GM11168 (cell line): ENCODE data around the gene SLC9A2.

Source experiments
- in situ Hi-C: fragments of 300-500 bp; cut with MboI; formaldehyde crosslinking; loops from one replicate; pipeline ENCODE4 v1.12.0; 2022; ENCODE audit warnings: low sequenced_read_pairs; ENCODE audit not compliant: unreplicated experiment

SLC9A2 gene

GRCh38 chr2:102667072-102667471 lies 47.7 kb downstream of the SLC9A2 start:
- in situ Hi-C loops = no loop called here

- in situ Hi-C loops = no loop called here
These were observed 48.8 kb downstream of the SLC9A2 start for GRCh38 chr2:102668171-102668570.

- in situ Hi-C loops = no loop called here
These were observed 50.0 kb downstream of the SLC9A2 start for GRCh38 chr2:102669401-102669800.

GRCh38 chr2:102672107-102672776 lies 52.9 kb downstream of the SLC9A2 start:
- in situ Hi-C loops = no loop called here

- in situ Hi-C loops = no loop called here
These were observed 55.0 kb downstream of the SLC9A2 start for GRCh38 chr2:102674370-102674769.

GRCh38 chr2:102674836-102675235 lies 55.5 kb downstream of the SLC9A2 start:
- in situ Hi-C loops = no loop called here

- in situ Hi-C loops = no loop called here
These were observed 58.2 kb downstream of the SLC9A2 start for GRCh38 chr2:102677244-102678215.

- in situ Hi-C loops = no loop called here
These were observed 59.1 kb downstream of the SLC9A2 start for GRCh38 chr2:102678442-102678841.

GRCh38 chr2:102686479-102687439 lies 67.4 kb downstream of the SLC9A2 start:
- in situ Hi-C loops = no loop called here

GRCh38 chr2:102690012-102690411 lies 70.7 kb downstream of the SLC9A2 start:
- in situ Hi-C loops = no loop called here

GRCh38 chr2:102696463-102696862 lies 77.1 kb downstream of the SLC9A2 start:
- in situ Hi-C loops = no loop called here

- in situ Hi-C loops = no loop called here
These were observed 79.2 kb downstream of the SLC9A2 start for GRCh38 chr2:102698369-102699111.

- in situ Hi-C loops = no loop called here
These were observed 84.0 kb downstream of the SLC9A2 start for GRCh38 chr2:102703305-102703704.

- in situ Hi-C loops = no loop called here
These were observed 84.4 kb downstream of the SLC9A2 start for GRCh38 chr2:102703748-102704147.

- in situ Hi-C loops = no loop called here
These were observed 85.2 kb downstream of the SLC9A2 start for GRCh38 chr2:102704531-102704930.

GRCh38 chr2:102707796-102708695 lies 88.7 kb downstream of the SLC9A2 start:
- in situ Hi-C loops = no loop called here

- in situ Hi-C loops = no loop called here
These were observed 89.7 kb downstream of the SLC9A2 start for GRCh38 chr2:102708847-102709559.
